NCI-H1105 (cell line): ENCODE data around the gene ITPR2.
"Not testable (repeated sequence)": the region's sequence is repeated elsewhere in the genome, so short reads cannot be mapped to it uniquely, and the experiment has no call there.

Experiments used
- DNase-seq: peaks from one replicate; lab custom pipeline; 2025; lab: John Stamatoyannopoulos, UW

Gene ITPR2

GRCh38 chr12:26622601-26623000 lies 210.4 kb downstream of the ITPR2 start:
- DNase-seq, result no peak

- no peak for DNase-seq
These were observed 211.1 kb downstream of the ITPR2 start for GRCh38 chr12:26621932-26622331.

DNA sequence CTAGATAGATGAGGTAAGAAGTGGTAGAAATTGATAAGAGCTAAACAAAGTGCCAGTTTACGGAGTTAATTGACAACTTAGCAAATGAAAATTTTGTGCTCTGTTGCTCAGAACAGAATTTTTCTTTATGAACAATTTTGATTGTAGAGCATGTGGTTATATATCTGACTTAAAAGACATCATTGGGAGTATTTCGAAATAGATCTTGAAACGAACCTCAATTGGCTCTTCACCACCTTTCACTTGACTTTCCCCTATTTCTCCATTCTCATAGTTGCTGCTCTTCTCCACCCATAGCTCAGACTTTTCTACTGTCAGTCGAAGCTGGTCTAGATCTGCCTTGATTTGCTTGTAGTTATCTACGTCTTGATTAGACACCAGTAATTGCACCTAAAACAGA lies 212.1 kb downstream of the ITPR2 start:
- DNase-seq, result no peak

DNA sequence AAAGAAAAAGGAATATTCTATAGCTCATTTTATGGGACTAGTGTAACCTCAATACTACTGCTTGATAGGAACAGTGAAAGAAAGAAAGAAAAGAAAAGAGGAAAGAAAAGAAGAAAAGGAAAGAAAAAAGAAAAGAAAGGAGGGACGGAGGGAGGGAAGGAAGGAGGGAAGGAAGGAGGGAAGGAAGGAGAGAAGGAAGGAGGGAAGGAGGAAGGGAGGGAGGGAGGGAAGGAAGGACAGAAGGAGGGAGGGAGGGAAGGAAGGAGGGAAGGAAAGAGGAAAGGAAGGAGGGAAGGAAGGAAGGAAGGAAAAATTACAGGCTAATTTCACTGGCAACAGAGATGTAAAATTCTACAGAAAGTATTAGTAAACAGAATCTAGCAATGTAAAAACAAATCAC lies 215.5 kb downstream of the ITPR2 start:
- DNase-seq, result no peak

GRCh38 chr12:26614011-26614616 lies 218.9 kb downstream of the ITPR2 start:
- no peak for DNase-seq

GRCh38 chr12:26612203-26612602 lies 220.8 kb downstream of the ITPR2 start:
- DNase-seq, result no peak

GRCh38 chr12:26611598-26611997 lies 221.4 kb downstream of the ITPR2 start:
- DNase-seq, result no peak

DNA sequence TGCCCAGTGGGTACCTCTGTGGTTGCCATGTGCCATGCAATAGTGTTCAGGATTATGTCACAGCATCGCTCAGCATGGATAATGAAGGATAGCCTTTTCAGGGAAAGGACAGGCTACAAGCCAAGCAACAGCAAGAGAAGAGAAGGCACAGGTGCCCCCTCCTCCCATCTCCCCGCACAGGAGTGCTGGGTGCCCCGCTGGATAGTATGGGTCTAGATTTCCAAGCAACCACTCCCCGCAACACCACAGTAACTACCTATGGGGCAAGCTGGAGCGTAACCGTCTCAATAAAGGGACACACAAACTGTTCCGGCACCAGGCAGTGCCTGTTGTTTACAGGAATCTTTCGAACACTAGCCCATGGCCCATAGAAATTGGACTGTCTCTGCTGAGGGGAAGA lies 222.2 kb downstream of the ITPR2 start:
- no peak for DNase-seq

DNA sequence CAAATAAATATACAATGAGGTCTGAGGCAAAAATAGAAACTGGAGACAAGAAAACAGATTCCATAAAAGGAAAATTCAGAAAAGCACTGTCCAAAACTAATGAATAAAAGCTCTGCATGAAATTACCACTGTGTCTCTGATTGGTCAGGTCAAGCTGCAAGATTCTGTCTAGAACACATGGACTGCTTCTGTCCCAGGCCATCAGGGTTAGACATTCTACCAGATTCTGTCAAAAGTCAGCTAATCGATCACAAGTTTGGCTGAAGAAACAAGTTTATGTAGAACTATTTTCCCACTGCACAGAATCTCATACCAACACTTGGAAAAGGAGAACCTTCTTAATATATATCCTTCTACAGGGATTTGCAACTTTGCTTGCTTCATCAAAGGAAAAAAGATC lies 223.0 kb downstream of the ITPR2 start:
- no peak for DNase-seq

DNA sequence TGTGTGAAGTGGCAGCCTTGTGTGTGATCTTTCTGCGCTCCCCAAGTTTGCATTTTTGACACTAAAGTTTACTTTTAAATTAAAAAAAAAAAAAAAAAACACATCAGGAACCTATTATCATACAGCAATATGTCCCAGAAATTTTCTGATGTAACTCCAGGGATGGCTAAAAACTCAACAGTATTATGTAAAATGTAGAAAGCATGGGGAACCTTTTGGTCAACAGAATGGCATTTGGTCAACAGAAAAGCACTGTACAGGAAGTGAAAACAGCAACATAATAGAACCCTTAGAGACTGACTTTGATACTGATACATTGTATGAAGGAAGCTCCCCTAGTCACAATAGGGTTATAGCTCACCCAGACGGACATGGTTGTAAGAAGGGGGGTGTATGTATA lies 224.3 kb downstream of the ITPR2 start:
- no peak for DNase-seq

DNA sequence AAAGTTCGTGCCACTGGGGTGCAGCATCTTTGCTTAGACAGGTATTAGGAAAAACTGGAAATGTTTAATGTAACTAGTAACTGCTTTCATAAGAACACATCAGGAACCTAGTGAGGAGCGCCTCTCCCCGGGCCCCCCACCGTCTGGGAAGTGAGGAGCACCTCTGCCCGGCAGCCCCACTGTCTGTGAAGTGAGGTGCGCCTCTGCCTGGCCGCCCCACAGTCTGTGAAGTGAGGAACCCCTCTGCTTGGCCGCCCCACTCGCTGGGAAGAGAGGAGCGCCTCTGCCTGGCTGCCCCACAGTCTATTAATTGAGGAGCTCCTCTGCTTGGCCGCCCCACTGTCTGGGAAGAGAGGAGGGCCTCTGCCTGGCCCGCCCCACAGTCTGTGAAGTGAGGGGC lies 224.7 kb downstream of the ITPR2 start:
- DNase-seq, result no peak

DNA sequence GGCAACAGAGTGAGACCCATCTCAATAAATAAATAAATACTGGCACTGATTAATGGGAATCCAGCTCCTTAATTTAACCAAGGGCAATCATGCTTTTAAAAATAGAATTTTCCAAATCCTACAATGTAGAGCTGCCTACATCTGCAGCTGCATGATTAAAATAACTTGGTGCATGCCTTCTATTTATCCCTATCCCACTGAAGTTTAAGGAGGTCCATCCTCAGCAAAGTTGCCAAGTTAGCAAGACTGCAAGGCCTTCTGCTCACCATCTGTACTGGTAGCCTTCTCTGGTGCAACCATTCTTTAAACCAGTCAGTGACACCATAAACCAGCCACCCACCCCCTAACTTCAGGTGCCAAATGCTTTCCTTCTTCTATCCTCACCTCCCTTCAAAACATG lies 226.1 kb downstream of the ITPR2 start:
- no peak for DNase-seq

GRCh38 chr12:26604813-26605212 lies 228.2 kb downstream of the ITPR2 start:
- DNase-seq, result not testable (repeated sequence)

GRCh38 chr12:26599096-26599695 lies 233.8 kb downstream of the ITPR2 start:
- DNase-seq, result no peak

DNA sequence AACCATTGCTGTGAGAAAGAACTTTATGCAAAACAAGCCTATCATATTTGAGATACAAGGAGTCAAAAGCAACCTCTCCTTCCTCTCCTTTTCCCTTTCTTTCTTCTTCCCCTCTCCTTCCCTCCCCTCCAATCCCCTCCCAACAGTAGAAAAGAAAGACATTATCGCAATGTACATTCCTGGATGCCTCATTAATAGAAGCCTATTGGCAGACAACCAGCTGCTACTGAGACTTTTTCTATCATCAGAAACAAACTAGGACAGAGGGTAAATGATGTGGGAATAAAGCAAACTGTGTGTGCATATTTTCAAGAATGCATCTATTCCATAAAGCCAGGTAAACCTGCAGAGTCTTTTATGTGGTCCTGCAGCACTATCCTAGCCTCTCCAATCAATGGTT lies 237.2 kb downstream of the ITPR2 start:
- DNase-seq, result no peak

DNA sequence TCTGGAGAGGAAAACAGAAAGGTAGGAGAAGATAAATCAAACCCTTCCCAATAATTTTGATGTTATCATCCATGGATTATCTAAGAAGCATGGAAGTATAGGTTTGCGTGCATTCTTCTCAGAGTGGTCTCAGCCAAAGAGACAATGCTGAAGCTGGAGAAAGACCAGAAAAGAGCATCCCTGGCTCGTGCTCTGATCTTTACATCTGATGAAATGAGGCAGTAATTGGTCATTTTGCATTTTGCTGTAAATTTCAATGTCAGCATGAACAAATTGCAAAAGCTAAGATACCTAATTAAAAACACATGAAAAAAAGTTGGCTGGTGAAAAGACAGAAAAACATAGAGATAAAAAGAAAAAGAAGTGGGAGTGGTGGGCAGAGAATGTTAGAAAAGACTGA lies 252.4 kb downstream of the ITPR2 start:
- DNase-seq, result no peak

- no peak for DNase-seq
These were observed 256.7 kb downstream of the ITPR2 start for GRCh38 chr12:26576266-26576665.

GRCh38 chr12:26573225-26573909 lies 259.6 kb downstream of the ITPR2 start:
- DNase-seq, result no peak

DNA sequence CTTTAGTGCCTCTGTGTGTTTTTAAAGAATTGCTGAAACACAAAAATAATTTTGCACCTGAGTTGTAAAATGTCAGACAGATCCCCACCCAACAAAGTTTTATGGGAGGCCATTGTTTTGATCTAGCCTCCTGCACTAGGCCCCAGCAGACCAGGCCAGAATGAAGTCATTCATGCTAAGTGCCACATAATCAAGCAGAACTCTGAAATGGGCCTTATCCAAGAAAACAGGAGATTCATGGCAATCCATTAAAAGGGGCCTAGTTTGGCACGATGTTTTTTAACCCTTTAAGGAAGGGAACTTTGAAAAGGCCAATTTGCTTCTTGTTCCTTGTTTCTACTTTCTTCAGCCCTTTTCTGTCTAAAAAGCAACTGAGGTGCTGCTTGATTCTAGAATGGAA lies 260.9 kb downstream of the ITPR2 start:
- DNase-seq, result no peak

DNA sequence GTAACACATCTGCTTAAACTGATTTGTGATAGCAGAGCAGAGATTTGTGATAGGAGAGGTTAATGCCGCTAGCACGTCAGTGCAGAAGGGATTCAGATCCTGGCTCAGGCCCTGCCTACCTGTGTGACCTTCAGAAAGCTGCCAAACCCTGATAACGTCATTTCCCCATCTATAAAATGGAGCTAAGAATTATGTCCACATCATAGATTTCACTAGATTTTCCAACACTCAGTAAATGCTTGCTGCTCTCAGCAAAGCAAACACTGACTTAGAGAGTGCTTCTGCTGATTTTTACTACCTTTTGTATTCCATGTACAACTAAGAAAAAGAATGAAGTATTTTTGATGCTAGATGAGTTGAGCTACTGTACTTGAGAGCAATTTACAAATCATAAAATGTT lies 261.4 kb downstream of the ITPR2 start:
- no peak for DNase-seq

- no peak for DNase-seq
These were observed 265.9 kb downstream of the ITPR2 start for GRCh38 chr12:26567126-26567525.

- no peak for DNase-seq
These were observed 266.3 kb downstream of the ITPR2 start for GRCh38 chr12:26566675-26567074.

DNA sequence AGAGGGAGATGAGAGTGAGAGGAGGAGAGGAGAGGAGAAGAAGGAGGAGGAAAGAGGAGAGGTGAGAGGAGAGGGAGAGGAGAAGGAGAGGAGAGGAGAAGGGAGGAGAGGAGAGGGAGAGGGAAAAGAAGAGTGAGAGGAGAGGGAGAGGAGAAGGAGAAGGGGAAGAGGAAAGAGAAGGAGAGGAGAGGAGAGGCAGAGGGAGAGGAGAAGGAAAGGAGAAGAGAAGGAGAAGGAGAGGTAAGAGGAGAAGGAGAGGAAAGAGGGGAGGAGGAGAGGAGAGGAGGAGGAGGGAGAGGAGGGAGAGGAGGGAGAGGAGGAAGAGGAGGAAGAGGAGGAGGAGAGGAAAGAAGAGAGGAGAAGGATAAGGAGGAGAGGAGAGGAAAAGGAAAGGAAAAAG lies 266.8 kb downstream of the ITPR2 start:
- DNase-seq, result no peak

DNA sequence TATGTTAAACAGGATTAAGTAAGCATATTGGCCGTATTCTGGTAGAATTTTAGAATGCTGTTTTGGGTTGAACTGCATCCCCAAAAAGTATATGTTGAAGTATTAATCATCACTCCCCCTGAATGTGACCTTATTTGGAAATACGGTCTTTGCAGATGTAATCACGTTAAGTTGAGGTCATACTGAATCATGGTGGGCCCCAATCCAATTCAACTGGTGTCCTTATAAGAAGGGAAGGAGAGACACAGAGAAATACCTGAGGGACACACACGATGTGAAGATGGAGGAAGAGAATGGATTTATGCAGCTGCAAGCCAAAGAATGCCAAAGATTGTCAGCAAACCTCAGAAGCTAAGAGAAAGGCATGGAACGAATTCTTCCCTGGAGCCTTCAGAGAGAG lies 268.6 kb downstream of the ITPR2 start:
- DNase-seq, result no peak
